Measurements from ENCODE around the gene ARHGAP18.

The ARHGAP18 gene

GRCh38 chr6:129691043-129691640 is 18.8 kb downstream of the ARHGAP18 start:
- DNase-seq = no peak

GRCh38 chr6:129686941-129687627 is 22.9 kb downstream of the ARHGAP18 start:
- DNase-seq = peak; percentile 19

DNA sequence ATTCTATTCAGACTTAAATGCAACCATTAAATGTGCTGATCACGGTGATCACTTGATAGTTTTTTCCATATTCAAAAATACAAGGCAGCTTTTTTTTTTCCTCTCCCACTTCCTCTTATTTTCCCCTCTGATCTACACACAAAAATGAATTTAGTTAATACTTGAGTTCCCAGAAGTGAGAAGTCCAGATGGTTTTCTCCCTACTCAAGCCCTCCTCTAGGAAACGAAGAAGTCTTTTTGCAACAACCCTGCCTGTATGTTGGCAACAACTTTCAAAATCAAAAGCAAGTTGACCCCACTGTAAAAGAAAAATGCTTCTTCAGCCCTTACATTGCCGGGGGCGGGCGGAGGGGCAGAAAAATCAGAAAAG is 24.3 kb downstream of the ARHGAP18 start:
- no peak for DNase-seq

DNA sequence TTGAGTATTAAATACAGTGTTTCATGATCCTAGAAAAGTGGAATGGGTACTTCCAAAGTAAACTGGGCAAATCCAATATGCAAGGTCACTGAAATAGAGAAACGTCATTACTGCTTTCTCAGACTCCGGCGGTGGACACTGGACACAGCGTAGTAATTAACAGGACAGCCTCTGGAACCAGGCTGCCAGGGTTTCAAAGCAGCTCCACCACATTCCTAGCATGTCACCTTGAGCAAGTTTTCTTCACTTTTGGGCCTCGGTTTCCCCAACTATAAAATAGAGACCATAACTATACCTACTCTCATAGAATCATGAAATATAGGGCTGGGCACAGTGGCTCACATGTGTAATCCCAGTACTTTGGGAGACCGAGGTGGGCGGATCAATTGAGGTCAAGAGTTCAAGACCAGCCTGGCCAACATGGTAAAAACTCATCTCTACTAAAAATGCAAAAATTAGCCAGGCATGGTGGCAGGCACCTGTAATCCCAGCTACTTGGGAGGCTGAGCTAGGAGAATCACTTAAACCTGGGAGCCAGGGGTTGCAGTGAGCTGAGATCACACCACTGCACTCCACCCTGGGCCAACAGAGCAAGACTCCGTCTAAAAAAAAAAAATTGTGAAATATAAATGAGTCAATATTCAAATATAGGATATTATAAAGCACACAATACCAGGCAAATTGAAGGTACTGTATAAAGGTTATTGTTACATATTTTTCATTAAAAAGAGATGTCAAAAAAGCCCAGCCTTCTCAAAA is 24.9 kb downstream of the ARHGAP18 start:
- DNase-seq = no peak

DNA sequence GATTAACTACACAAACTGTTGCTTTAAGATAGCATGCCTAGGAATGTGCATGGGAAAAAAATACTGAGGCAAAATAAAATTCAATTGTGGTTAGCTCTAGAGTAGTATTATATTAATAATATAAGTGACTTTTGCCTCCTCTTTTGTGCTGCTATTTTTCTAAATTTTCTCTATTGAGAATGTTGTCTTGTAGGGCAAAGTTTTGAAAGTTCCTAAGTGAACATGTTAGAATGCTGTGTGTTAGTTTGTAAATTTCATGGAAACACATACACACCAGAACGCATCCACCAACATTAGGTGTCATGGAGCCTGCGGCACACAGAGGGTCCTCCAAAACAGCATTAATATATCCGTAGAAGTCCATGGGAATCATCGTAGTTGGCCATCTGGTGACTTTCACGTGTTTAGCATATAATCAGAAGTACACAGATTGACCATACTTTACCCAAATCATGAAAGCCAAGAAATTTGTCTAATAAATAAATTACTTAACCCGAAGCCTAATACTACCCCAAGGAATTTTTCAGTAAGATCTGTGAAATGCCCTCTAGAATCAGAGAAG is 25.6 kb downstream of the ARHGAP18 start:
- no peak for DNase-seq

DNA sequence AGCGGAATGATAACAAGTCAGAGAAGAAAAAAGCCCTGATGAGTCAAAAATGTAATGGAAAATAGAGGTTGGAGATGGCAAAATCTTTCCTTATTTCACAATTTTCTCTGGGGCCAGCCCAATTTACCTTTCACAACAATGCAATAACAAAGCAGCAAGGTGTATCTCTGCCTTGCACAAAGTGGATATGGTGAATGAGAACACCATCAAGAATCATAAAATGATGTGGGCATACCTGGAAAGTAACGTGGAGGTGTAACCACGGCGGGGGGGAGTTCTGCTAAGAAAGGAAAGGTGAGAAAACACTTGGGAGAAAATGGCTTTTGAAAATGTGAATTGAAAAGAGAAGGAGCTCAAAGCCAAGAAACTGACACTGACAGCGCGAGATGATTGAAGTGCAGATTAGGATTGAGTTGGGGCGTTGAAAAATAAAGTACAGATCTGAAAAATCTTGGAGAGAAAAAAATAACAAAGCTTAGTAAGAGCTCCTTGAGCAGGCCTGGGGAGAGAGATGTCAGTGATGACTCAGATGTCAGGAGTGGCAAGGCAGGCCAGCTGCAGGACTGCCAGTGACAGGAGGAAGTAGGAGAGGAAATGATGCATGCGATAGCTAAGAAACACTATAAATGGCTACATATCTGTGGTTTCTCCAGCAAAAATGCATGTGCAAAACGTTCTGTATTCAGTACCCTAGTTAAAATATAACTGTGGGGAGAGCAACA is 26.2 kb downstream of the ARHGAP18 start:
- DNase-seq = peak; percentile 43

- DNase-seq = no peak
Measured at GRCh38 chr6:129681913-129682205, 28.1 kb downstream of the ARHGAP18 start.

DNA sequence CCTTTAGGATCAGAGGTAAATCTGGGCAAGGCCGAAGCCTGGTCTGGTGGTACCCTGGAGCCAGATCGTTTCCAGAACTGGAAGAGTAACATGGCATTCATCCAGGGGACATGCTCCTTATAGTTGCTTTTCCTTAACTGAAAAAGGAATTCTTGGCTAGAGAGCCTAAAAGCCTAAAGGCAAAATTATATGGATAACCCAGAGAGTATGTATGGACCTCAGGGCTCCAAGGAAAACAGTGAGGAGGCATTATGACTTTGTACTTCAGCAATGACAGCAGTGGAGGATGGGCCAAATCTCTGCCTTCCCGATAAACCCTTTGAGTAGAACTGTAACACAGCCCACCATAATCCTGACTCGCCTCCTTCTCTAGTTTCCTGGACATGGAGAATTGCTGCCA is 29.3 kb downstream of the ARHGAP18 start:
- no peak for DNase-seq

DNA sequence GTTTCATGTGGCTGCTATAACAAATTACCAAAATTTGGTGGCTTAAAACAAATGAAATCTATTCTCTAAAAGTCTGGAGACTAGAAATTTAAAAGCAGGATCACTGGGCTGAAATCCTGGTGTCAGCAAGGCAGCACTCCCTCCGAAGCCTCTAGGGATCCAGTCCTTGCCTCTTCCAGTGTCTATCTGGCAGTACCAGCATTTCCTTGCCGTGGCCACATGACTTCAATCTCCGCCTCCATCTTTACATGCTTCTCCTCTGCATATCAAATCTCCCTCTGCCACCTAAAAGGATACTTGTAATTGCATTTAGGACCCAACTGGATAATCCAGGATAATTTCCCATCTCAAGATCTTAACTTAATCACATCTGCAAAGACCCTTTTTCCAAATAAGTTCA is 30.2 kb downstream of the ARHGAP18 start:
- no peak for DNase-seq

DNA sequence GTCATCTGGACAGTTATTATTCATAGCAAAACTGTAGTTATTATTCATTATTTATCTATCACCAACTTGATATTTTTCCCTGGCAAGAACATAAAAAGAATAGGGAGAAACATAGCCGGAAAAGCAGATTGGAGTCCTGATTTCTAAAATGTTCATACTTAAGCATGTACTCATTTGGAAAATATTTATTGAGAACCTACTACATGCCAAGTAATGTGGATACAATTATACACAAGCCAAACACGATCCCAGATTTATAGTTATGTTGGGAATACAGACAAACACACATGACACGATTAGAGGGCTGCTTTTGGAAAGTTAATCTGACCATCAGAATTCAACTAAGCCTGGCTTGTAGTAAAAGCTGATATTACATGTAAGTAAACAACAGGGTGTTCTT is 30.7 kb downstream of the ARHGAP18 start:
- DNase-seq = no peak

GRCh38 chr6:129678463-129678862 is 31.5 kb downstream of the ARHGAP18 start:
- DNase-seq = no peak

DNA sequence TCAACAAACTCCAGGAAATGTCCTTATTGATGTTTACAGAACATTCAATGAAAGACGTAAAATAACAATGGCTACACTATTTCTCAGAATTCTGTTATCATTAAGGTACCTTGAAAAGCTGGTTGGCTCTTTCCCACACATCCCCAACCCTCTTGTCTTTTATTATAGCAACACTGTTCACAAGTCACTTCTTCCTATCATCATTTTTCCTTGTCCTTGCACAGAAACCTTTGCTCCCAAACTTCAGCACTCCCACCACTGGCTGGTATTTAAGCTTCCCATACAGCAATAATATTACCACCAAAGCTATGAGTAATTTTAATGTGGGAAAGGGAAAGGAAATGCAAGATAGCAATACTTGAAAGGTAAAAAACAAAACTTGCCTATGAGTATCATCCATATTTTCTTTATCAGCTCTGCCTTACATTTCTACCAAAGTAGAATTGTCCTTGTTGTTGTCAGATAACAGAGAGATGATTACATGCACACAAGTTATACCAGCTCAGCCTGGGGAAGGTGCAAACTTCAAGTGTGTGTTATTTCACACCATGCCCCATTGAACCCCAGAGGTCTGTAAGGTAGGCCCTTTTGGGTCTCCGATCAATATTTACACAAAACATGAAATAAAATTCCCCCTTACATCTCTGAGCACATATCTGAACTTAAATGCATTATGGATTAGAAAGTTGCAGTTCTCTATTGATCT is 32.2 kb downstream of the ARHGAP18 start:
- no peak for DNase-seq

DNA sequence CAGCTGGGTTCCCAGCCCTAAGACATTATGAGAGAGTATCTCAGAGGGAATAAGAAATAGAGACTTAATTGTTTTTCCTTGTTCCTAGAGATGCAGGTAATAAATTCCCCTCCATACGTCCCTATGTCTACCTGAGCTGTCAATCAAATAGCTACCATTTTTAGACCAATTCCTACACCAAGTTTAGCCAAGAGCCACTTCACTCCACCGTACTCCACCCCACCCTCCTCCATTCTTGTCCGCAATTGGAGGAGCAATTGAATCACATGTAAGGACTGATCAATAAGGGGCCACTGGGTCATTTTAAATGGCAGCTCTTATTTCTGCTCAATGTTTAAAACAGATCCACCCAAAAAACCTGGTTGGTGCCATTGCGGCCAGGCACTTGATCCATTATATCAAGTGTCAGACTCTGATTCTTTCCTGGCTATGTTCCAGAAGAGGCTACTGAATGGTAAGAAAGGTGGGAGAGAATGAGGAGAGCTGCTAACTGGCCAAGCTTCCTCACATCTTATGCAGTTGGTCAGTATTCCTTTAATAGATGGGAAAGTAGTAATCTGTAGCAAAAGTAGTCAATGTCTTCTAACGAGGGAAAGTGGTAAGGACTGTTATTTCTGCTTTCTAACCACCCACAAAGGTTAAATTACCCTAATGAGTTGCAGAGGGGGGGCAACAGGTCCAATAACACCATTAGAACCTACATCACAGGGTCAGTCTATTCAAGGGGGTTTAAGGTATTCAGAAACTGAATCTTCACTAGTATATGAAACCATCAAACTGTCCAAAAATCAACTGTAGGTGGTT is 34.1 kb downstream of the ARHGAP18 start:
- DNase-seq = no peak

DNA sequence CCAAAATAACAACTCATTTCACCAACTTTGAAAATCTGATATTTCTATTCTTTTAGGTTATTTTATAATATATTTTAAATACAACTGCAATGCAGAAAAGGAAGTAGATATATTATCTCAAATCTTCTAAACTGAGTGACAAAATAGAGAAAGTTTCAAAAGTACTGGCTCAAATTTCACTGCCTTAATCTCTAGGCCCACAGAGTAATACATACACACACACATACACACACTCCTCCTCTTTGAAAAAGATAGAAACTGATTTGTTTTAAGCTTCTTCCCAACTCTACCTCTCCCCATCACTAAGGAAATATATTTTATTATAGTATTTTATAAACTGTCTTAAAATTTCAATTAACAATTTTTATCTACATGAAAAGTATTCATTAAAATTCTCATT is 36.2 kb downstream of the ARHGAP18 start:
- DNase-seq = no peak

GRCh38 chr6:129672881-129673631 is 36.9 kb downstream of the ARHGAP18 start:
- DNase-seq = no peak

DNA sequence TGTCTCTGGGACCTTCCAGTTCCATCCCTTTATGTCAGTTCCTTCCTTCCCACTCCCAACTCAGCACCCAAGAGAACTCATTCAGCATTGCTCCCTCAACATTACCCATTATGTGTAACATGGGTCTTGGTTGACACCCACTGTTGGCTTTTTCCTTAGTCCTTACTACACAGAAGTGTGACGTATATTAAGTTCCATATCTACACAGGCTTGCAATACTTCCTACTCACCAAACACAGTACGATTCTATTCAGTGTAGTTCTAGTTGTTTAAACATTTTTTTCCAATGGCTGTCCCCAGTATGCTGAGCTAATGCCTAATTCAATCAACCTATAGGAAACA is 37.7 kb downstream of the ARHGAP18 start:
- DNase-seq = no peak

DNA sequence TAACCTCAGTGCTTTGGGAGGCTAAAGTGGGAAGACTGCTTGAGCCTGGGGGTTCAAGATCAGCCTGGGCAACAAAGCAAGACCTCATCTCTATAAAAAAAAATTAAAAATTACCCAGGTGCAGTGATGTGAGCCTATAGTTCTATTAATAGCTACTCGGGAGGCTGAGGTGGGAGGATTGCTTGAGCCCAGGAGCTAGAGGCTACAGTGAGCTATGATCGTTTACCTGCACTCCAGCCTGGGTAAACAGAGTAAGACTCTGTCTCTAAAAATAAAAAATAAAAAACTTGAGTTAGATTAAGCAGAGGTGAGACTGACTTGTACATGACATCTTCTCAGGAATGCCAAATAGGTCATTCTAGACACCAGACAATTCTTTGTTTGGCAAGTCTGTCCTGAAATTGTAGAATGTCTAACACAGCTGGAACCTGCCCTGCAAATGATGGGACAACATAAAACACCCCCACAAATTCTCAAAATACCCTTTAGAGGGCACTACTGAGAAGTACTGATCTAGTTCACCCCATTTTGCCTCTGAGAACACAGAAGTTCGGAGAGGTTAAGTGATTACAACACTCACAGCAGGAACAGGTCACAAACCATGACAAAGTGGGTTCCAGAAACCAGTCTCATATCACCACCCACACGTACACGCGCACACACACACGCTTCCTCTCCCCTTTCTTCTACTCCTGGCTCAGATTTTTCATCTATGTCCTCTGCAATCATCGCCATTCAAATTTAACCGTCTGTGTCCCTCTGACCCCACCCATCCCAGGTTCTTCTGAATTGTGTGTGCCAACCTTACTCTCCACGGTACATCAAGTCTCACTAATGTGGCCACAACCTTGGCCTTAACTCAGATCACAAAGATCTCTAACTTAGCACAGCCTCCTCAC is 38.3 kb downstream of the ARHGAP18 start:
- DNase-seq = peak; percentile 58

DNA sequence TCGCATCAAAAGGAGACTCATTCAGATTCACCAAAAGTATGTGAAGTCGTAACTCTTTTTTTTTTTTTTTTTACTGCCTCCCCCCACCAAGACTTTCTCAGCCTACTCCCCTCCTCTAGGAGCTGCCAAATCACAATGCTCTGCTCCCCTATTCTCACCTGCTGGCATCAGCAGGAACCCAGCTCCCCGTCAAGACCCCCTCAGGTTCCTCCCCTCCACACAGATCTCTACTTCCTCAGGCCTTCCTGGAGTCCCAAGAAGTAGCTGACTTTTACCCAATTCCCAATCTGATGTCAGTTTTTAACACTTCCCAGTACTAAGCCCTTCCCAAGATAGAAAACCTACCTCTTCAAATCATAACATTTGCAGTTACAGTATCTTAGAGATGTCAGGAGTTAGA is 39.3 kb downstream of the ARHGAP18 start:
- no peak for DNase-seq

DNA sequence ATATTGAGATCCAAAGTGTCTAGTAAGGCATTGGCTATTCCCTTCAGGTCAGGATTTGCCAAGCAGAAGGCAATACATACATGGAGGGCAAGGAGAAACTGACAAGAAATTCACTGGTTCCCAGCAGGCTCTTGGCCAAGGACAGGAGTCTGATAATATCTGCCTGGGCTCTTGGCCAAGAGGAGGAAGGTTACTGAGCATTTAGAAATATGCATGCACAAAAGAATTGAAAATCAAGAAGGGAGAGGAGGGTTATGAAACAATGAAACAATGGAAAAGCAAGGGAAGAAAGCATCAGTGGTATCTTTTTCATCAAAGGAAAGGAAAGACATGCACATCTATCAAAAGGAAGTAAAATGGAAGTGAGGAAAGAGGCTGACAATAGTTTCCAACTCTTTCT is 42.4 kb downstream of the ARHGAP18 start:
- no peak for DNase-seq

GRCh38 chr6:129667034-129667433 is 42.9 kb downstream of the ARHGAP18 start:
- DNase-seq = no peak

Data from stimulated activated naive CD4-positive, alpha-beta T cell treated with Interleukin-2 at 50 U/mL for 16 hours (primary cell).